HL-60/S4 (cell line): ENCODE data around the gene ELF2.
"Not testable (repeated sequence)": the region's sequence is repeated elsewhere in the genome, so short reads cannot be mapped to it uniquely, and the experiment has no call there.

Experiments
- in situ Hi-C: fragments of 300-500 bp; cut with MboI; formaldehyde crosslinking; loops from 2 replicates; pipeline ENCODE4 v1.14.3; 2022; ENCODE audit warnings: low sequenced_read_pairs

The ELF2 gene

GRCh38 chr4:139082750-139083606, 94.0 kb downstream of the ELF2 start:
- in situ Hi-C loops = no loop called here

DNA sequence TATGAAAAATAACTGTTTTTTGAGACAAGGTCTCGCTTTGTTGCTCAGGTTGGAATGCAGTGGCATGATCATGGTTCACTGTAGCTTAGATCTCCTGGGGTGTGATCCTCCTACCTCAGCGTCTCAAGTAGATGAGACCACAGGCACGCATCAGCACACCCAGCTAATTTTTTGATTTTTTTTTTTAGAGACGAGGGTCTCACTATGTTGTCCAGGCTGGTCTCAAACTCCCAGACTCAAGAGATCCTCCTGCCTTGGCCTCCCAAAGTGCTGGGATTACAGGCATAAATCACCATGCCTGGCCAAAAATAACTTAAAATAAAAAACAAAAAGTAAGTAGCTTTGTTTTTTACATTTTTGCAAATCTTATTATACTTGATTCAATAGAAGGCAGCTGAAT, 98.1 kb downstream of the ELF2 start:
- in situ Hi-C loops = no loop called here

- in situ Hi-C loops = no loop called here
Observed at GRCh38 chr4:139077567-139078355, 99.3 kb downstream of the ELF2 start.

DNA sequence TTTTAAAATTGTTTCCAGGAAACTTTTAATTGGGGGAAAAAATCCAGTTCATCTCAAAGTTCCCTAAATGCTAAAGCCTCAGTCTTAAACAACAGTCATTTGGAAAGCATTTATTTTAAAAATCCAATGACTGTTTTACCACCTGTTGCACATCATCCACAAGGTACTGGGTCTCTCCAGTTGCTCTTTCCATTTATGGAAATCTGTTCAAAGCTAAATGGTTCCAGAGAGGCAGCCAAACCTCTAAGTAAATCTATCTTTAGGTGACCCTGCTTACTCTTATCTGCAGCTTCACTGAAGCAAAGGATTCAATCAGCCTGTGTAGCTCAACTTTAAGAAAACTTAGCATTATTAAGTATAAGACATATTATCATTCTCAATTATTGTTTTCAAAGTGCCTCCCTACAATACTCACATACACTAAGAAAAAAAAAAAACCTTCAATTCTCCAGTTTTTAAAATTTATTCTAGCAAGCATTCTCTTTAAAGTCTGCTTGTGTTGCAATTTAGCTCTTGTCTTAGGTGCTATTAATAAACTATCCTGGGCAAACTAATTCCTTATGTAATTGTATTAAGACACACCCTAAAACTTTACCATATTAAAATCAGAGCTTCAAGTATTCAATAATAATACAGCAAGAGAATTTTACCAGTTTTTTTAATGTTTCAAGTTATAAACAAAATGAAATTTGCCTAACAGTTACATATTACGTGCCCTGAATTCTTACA, 100.8 kb downstream of the ELF2 start:
- in situ Hi-C loops = no loop called here

DNA sequence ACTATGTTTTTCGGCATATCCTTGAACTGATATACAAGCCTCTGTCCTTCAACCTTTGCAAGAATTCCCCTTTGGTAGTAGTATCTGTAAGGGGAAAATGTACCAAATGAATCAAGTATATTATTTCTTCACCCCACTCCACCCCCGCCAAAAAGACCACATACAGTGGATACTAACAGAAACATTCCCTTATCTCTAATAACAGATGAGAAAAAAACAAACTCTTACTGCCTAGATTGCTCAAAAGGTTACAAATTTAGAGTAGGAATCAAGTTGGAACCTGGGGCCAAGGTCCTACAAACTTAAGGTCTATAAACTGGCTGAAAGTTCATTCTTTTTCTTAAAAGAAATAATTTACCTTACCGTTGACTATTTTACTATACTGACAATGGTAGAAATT, 116.4 kb downstream of the ELF2 start:
- in situ Hi-C loops = no loop called here

- in situ Hi-C loops = not testable (repeated sequence)
Observed at GRCh38 chr4:139059026-139059425, 118.0 kb downstream of the ELF2 start.

- in situ Hi-C loops = no loop called here
Observed at GRCh38 chr4:139054791-139055505, 122.1 kb downstream of the ELF2 start.

- in situ Hi-C loops = no loop called here
Observed at GRCh38 chr4:139053909-139054308, 123.1 kb downstream of the ELF2 start.

- in situ Hi-C loops = no loop called here
Observed at GRCh38 chr4:139050446-139050845, 126.6 kb downstream of the ELF2 start.

- in situ Hi-C loops = no loop called here
Observed at GRCh38 chr4:139048026-139048425, 129.0 kb downstream of the ELF2 start.

DNA sequence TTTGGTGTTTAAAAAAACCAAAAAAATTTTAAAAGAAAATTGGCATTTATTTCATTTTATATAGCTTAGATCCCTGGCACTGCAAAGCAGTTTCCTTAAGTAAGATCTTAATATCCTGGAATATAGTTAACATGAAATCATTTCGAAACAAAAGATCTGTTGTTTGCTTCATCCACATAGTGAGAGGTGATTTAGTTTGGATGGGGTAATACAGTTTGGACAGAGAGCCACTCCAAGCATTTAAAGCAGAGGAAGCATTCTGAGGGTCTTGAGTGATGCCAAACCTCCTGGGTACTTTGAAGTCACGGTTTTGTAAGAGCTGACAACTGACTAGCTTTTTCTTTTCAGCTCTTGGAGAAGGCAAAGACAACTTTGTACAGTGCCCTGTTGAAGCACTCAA, 132.7 kb downstream of the ELF2 start:
- in situ Hi-C loops = no loop called here

DNA sequence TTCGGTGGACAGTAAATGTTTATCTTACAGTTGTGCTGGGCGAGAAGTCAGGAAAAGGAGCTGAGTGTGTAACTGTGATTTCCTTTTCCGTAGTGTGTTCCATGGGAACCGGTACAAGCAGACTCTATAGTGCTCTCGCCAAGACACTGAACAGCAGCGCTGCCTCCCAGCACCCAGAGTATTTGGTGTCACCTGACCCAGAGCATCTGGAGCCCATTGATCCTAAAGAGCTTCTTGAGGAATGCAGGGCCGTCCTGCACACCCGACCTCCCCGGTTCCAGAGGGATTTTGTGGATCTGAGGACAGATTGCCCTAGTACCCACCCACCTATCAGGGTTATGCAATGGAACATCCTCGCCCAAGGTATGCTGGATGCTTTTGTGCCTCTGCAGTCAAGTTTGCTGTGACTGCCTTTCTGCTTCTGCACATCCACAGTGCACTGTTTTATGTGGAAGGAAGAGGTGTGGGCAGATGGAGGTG, 134.0 kb downstream of the ELF2 start:
- in situ Hi-C loops = no loop called here

- in situ Hi-C loops = no loop called here
Observed at GRCh38 chr4:139038874-139039443, 138.1 kb downstream of the ELF2 start.

GRCh38 chr4:139036885-139037284, 140.1 kb downstream of the ELF2 start:
- in situ Hi-C loops = no loop called here

GRCh38 chr4:139035650-139036049, 141.4 kb downstream of the ELF2 start:
- in situ Hi-C loops = no loop called here

DNA sequence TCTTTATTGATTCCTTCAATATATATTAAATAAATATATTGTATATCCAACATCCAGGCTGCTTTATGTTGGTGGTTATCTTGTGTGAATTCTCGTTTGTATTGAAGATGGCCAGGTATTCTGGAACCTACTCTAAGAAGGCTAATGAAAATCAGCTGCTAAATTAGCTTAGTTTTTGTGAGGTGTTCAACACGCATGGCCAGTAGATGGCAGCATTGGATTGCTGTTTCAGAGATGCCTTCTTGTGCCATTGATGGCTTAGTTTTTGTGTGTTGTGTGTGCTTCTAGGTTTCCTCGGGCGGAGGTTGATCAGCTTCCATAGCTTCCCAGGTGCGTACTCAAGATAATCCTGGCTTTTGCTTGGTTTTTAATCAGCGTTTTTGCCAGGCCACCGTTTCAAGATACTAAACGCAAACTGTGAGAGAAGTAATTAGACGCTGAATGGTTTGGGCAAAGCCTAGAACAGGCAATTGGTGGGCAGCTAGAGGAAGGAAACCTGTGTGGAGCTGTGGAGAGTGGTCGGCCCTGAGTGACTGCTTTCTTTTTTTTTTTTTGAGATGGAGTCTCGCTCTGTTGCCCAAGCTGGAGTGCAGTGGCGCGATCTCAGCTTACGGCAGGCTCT, 146.3 kb downstream of the ELF2 start:
- in situ Hi-C loops = no loop called here

GRCh38 chr4:139029866-139030363, 147.1 kb downstream of the ELF2 start:
- in situ Hi-C loops = not testable (repeated sequence)

GRCh38 chr4:139028191-139028661, 148.8 kb downstream of the ELF2 start:
- in situ Hi-C loops = no loop called here

GRCh38 chr4:139027776-139028175, 149.2 kb downstream of the ELF2 start:
- in situ Hi-C loops = no loop called here

DNA sequence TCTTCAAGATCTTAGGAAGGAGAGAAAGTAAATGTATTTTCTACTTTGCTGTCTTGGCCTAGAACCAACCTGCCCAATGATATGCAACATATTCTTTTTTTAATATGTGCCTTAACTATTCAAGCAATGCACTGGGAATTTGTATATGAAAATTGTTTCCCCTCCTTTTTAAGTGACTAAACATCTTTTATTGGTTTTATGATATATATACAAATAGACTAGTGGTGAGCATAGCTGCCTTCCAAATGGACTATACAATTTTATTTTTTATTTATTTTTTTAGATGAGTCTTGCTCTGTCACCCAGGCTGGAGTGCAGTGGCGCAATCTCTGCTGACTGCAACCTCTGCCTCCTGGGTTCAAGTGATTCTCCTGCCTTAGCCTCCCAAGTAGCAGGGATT, 151.2 kb downstream of the ELF2 start:
- in situ Hi-C loops = no loop called here
